HFF-Myc (cell line): ENCODE data around the gene DEFB112.

Source experiments
- DNase-seq: peaks from one replicate; pipeline ENCODE4 v3.0.0-alpha.2; 2011; ENCODE audit warnings: low read depth; ENCODE audit errors: extremely low read depth
- H3K4me3 ChIP-seq: replicated peaks from 2 replicates; pipeline ENCODE4 v1.5.1; 2011; ENCODE audit warnings: low read depth, mild to moderate bottlenecking, control low read depth, low read length
- CTCF ChIP-seq: IDR thresholded peaks from 2 replicates; pipeline ENCODE4 v1.5.1; 2012; ENCODE audit warnings: mild to moderate bottlenecking, low read depth, low read length, control low read depth; ENCODE audit errors: missing control alignments

Gene DEFB112

GRCh38 chr6:50091641-50092040, 41.9 kb upstream of the DEFB112 start:
- no peak for TF ChIP-seq CTCF

GRCh38 chr6:50089911-50090310, 40.2 kb upstream of the DEFB112 start:
- no peak for DNase-seq
- no peak for TF ChIP-seq CTCF
- H3K4me3 ChIP-seq = no peak overlapping the region

More at GRCh38 chr6:50091641-50092040, 41.9 kb upstream of the DEFB112 start:
- no peak for DNase-seq
- H3K4me3 ChIP-seq = no peak overlapping the region

- no peak overlapping the region for H3K4me3 ChIP-seq
- DNase-seq = no peak
- no peak for TF ChIP-seq CTCF
Observed at GRCh38 chr6:50087231-50087954, 37.7 kb upstream of the DEFB112 start.

GRCh38 chr6:50077385-50077784, 27.7 kb upstream of the DEFB112 start:
- no peak overlapping the region for H3K4me3 ChIP-seq
- no peak for TF ChIP-seq CTCF
- DNase-seq = no peak

- no peak for DNase-seq
- no peak for TF ChIP-seq CTCF
- no peak overlapping the region for H3K4me3 ChIP-seq
Observed at GRCh38 chr6:50076431-50076830, 26.7 kb upstream of the DEFB112 start.

- DNase-seq = no peak
- TF ChIP-seq CTCF = no peak
- no peak overlapping the region for H3K4me3 ChIP-seq
Observed at GRCh38 chr6:50071921-50072320, 22.2 kb upstream of the DEFB112 start.

- TF ChIP-seq CTCF = no peak
- H3K4me3 ChIP-seq = no peak overlapping the region
- no peak for DNase-seq
Observed at GRCh38 chr6:50070101-50070500, 20.4 kb upstream of the DEFB112 start.
